Nephron (organoid): ENCODE data around the gene RASL12.

ENCODE experiments used
- H3K27ac Mint-ChIP-seq, 3 experiments: 2 replicates each; pipeline ENCODE4 v1.8.0; 2020; ENCODE audit warnings: mixed read lengths in 3 of 3, mild to moderate bottlenecking in 2 of 3, moderate library complexity in 1 of 3
- H3K27me3 Mint-ChIP-seq: 2 replicates; pipeline ENCODE4 v1.8.0; 2021; ENCODE audit warnings: low read depth, mild to moderate bottlenecking, moderate library complexity, mixed read lengths
- H3K36me3 Mint-ChIP-seq: 2 replicates; pipeline ENCODE4 v1.8.0; 2020; ENCODE audit warnings: low read depth, mixed read lengths
- H3K4me1 Mint-ChIP-seq: 2 replicates; pipeline ENCODE4 v1.8.0; 2020; ENCODE audit warnings: mixed read lengths
- H3K4me3 Mint-ChIP-seq, 3 experiments: 2 replicates each; pipeline ENCODE4 v1.8.0; 2020; ENCODE audit warnings: mild to moderate bottlenecking in 3 of 3, mixed read lengths in 3 of 3, moderate library complexity in 2 of 3
- H3K9me3 Mint-ChIP-seq: 2 replicates; pipeline ENCODE4 v1.8.0; 2020; ENCODE audit warnings: mixed read lengths
- TF ChIP-seq, protein P1 (sequence below), 3 experiments: fragments of 200-600 bp; sonication (generic); IDR thresholded peaks; one replicate each; pipeline ENCODE4 v1.5.0; 2021; ENCODE audit warnings: antibody characterized with exemption in 3 of 3; ENCODE audit not compliant: unreplicated experiment in 3 of 3

Gene RASL12

DNA sequence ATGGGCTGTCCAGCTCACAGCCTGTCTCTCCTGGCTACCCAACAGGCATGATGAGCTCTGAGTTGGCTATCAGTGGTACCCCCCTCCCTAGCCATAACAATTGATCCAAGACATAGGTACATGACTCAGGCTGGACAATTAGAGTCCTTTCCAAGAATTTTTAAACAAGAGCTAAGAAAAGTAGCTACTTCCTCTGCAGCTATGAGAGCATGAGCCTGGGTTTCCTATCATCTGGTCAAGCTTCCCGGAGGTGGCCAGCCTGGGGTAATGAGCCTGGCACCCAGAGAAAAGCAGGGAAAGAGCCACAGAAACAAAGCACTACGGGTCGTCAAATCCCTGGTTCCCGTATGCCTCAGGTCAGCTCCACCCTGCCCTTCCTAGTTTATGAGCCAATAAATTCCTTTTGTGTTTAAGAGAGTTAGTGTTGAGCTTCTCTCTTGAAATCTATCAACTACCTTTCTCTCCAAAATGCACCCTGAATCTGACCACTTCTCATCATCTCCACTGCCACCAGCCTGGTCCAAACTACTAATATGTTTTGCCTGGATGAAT is 24.9 kb downstream of the RASL12 start:
- Mint-ChIP-seq H3K9me3 (no peaks in the 10 kb centered on the region), H3K36me3 (no peaks in the 10 kb centered on the region), H3K4me3 (no peak overlapping the region), H3K27ac (peak overlapping the region; percentile 5 to 95 (median 32)), H3K27me3 (no peaks in the 10 kb centered on the region), H3K4me1 (peaks cover 31% of the 10 kb centered on the region)
- TF ChIP-seq, protein P1, sequence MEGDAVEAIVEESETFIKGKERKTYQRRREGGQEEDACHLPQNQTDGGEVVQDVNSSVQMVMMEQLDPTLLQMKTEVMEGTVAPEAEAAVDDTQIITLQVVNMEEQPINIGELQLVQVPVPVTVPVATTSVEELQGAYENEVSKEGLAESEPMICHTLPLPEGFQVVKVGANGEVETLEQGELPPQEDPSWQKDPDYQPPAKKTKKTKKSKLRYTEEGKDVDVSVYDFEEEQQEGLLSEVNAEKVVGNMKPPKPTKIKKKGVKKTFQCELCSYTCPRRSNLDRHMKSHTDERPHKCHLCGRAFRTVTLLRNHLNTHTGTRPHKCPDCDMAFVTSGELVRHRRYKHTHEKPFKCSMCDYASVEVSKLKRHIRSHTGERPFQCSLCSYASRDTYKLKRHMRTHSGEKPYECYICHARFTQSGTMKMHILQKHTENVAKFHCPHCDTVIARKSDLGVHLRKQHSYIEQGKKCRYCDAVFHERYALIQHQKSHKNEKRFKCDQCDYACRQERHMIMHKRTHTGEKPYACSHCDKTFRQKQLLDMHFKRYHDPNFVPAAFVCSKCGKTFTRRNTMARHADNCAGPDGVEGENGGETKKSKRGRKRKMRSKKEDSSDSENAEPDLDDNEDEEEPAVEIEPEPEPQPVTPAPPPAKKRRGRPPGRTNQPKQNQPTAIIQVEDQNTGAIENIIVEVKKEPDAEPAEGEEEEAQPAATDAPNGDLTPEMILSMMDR (IDR thresholded peaks at IDR 0.05; ENCODE audit: unreplicated experiment in 3 of 3) = no peak

DNA sequence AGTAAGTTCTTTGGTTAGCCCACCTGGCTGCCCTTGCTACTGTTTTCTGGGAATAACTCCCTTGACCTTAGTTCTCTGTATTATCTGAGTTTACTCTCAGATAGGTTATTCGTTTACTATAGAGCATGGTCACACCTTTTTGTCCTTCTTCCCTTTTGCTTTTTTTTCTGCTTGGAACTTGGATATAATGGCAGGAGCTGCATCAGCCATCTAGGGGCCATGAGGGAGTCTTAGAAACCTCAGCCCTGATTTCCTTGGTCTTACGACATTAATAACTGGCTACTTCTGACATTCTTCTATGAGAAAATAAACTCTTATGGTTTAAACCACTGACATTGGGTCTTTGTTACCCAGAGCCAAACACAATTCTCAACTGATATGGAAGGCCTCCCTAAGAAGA is 26.0 kb downstream of the RASL12 start:
- Mint-ChIP-seq H3K36me3 (no peaks in the 10 kb centered on the region), H3K27me3 (no peaks in the 10 kb centered on the region), H3K4me3 (no peak overlapping the region), H3K4me1 (peaks cover 31% of the 10 kb centered on the region), H3K27ac (peak overlapping the region in 1 of 3 experiments; percentile 95), H3K9me3 (no peaks in the 10 kb centered on the region)
- TF ChIP-seq, protein P1 (IDR thresholded peaks at IDR 0.05; ENCODE audit: unreplicated experiment in 3 of 3) = no peak

DNA sequence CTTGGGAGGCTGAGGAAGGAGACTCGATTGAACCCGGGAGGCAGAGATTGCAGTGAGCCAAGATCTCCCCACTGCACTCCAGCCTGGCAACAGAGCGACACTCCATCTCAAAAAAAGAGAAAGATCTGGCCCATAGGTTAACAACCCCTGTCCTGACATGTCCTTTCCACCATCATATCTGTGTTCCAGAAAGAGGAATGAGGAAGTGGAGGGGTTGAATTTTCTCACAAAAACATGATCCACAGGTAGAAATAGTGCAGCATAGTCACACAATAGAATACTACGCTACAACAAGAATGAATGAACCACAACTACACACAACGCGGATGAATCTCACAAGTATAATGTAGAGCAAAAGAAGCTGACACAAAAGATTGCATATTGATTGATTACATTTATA is 27.3 kb downstream of the RASL12 start:
- peaks cover 29% of the 10 kb centered on the region for H3K4me1 Mint-ChIP-seq
- peak overlapping the region in 1 of 3 experiments; percentile 14 for H3K27ac Mint-ChIP-seq
- no peaks in the 10 kb centered on the region for H3K27me3 Mint-ChIP-seq
- TF ChIP-seq, protein P1 (IDR thresholded peaks at IDR 0.05; ENCODE audit: unreplicated experiment in 3 of 3) = no peak
- no peaks in the 10 kb centered on the region for H3K9me3 Mint-ChIP-seq
- no peak overlapping the region for H3K4me3 Mint-ChIP-seq
- no peaks in the 10 kb centered on the region for H3K36me3 Mint-ChIP-seq

DNA sequence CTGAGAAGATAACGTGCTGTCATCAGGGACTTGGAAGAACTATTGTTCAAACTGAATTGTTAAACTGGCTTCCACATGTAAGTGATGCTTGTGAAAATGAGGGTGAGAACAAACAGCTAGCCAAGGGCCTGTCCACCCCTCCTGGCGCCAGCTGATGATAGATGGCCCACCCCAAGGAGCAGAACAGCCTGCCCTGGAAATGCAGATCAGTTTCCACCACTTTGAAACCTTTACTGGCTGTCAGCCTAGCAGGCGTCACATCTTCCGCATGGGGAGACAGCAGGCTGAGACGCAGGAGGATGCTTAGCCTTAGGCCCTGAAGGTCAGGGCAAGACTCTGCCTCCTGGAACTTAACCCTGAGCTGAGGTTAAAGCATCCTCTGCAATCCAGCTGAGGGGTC is 29.0 kb downstream of the RASL12 start:
- no peaks in the 10 kb centered on the region for H3K36me3 Mint-ChIP-seq
- TF ChIP-seq, protein P1 (IDR thresholded peaks at IDR 0.05; ENCODE audit: unreplicated experiment in 3 of 3) = no peak

DNA sequence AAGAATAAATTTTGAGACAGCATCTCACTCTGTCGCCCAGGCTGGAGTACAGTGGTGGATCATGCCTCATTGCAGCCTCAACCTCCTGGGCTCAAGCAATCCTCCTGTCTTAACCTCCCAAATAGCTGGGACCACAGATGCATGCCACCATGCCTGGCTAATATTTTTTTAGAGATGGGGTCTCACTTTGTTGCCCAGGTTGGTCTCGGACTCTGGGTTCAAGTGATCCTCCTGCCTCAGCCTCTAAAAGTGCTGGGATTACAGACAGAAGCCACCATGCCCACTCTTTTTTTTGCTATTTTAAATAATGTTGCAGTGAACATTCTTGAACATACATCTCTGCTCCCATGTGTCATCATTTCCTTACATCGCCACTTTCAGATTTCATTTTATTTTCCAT is 29.4 kb downstream of the RASL12 start:
- H3K27me3 Mint-ChIP-seq = no peaks in the 10 kb centered on the region
- TF ChIP-seq, protein P1 (IDR thresholded peaks at IDR 0.05; ENCODE audit: unreplicated experiment in 3 of 3) = no peak
- H3K36me3 Mint-ChIP-seq = no peaks in the 10 kb centered on the region

More for the DNA sequence above, 29.0 kb downstream of the RASL12 start:
- no peaks in the 10 kb centered on the region for H3K27me3 Mint-ChIP-seq
- peaks cover 20% of the 10 kb centered on the region for H3K4me1 Mint-ChIP-seq
- no peaks in the 10 kb centered on the region for H3K9me3 Mint-ChIP-seq
- peak overlapping the region; percentile 29 to 64 (median 58) for H3K27ac Mint-ChIP-seq
- H3K4me3 Mint-ChIP-seq = no peak overlapping the region

DNA sequence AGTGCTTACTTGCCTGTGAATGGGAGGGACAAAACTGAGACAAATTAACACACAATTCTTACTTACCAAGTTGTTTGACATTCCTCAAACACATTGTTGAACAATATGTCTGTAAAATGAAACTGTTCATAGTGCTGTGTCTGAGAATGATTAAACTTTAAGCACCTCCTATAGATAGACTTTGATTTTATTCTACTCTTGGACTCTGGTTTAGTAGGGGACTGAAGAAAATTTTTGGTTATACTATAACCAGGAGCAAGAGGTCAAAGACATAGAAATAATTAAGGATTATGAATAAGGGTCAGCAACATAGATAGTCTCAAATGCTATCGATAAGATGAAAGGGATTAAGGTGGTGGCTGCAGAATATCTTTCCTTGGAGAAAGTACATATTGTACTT is 30.5 kb downstream of the RASL12 start:
- TF ChIP-seq, protein P1 (IDR thresholded peaks at IDR 0.05; ENCODE audit: unreplicated experiment in 3 of 3) = no peak
- H3K36me3 Mint-ChIP-seq = no peaks in the 10 kb centered on the region
- H3K9me3 Mint-ChIP-seq = no peaks in the 10 kb centered on the region
- no peak overlapping the region for H3K4me3 Mint-ChIP-seq
- no peaks in the 10 kb centered on the region for H3K27me3 Mint-ChIP-seq
- H3K4me1 Mint-ChIP-seq = peaks cover 23% of the 10 kb centered on the region
- peak overlapping the region; percentile 58 to 87 (median 69) for H3K27ac Mint-ChIP-seq

More for the DNA sequence above, 29.4 kb downstream of the RASL12 start:
- H3K27ac Mint-ChIP-seq = peak overlapping the region; percentile 29 to 64 (median 58)
- H3K9me3 Mint-ChIP-seq = no peaks in the 10 kb centered on the region
- H3K4me1 Mint-ChIP-seq = peaks cover 24% of the 10 kb centered on the region
- no peak overlapping the region for H3K4me3 Mint-ChIP-seq
